NK-92 (cell line): ENCODE measurements around the gene RNASEL.
"Not testable (repeated sequence)": the region's sequence is repeated elsewhere in the genome, so short reads cannot be mapped to it uniquely, and the experiment has no call there.

Experiments
- DNase-seq: peaks from one replicate; lab custom pipeline; 2025; ENCODE audit not compliant: unreplicated experiment; lab: John Stamatoyannopoulos, UW

RNASEL gene, protein sequence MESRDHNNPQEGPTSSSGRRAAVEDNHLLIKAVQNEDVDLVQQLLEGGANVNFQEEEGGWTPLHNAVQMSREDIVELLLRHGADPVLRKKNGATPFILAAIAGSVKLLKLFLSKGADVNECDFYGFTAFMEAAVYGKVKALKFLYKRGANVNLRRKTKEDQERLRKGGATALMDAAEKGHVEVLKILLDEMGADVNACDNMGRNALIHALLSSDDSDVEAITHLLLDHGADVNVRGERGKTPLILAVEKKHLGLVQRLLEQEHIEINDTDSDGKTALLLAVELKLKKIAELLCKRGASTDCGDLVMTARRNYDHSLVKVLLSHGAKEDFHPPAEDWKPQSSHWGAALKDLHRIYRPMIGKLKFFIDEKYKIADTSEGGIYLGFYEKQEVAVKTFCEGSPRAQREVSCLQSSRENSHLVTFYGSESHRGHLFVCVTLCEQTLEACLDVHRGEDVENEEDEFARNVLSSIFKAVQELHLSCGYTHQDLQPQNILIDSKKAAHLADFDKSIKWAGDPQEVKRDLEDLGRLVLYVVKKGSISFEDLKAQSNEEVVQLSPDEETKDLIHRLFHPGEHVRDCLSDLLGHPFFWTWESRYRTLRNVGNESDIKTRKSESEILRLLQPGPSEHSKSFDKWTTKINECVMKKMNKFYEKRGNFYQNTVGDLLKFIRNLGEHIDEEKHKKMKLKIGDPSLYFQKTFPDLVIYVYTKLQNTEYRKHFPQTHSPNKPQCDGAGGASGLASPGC

DNA sequence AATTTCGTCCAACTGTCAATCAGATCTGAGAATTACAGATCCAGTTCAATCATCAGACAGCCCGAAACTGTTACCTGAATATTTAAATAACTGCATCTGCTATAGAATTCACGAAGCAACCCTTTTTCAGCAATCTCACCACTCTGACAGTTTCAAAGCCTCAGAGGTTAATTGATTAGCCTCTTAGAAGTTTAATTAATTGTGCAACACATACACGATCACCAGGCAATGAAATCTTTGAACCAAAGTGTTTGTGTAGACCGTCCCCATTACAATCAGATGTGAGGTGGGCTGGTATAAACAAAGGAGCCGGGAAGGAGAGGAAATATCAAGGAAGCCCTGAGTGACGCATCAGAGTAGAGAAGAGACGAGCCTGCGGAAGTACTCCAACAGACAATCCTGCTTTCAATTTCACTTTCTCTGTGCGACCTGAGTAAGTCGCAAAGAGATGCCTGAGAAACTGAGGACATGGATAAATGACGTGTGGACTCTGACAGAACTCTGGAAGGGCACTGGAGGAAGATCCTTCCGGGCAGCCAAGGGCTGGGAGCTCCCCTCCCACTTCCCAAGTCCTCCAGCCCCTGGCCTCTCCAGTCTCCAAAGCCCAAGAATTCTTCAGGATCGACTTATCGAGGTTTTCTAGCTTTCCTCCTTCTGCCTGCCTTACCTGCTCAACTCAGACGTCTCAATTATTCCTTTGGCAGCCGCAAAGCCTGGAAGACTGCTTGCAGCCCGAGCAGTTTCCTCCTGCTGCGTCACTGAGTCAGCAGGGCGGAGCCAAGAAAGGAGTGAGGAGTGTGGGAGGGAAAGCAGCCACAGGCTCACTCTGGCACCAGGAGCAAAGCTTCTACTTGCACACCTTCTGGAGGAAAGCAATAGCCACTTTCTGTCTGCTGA lies at the start of gene RNASEL:
Gene RNASEL (minus strand): TSS at position 757 of the 897 bp plus-strand sequence. CDS start 2,450 bp downstream, outside the sequence.
- DNase-seq, result no peak

DNA sequence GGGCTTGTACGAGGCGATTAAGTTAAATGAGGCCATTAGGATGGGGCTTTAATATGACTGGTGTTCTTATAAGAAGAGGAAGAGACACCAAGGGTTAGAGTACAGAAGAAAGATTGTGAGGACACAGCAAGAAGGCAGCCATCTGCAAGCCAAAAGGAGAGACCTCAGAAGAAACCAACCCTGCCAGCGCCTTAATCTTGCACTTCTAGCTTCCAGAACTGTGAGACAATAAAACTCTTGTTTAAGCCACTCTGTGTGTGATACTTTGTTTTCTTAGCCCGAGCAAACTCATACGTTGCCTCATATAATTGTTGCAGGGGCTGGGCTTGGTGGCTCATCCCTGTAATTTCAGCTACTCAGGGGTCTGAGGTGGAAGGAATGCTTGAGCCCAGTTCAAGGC lies 48.7 kb upstream of the RNASEL start:
- DNase-seq, result no peak

DNA sequence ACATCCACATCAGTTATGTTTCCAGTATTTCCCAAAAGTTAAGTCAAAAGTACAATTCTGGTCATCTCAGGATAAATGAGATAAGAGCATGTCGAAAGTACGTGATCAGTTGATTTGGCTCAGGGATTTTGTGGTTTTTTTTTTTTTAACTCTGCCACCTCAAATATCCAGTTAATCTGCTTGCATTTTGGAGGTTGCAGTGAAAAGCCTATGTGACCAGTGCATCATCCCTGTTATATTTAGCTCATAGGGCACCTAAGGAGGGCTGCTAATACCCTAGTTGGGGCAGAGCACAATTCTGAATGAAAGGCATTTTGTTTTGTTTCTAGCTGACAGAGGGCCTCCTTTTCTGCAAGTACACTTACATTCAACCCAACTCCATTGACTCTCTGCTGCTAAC lies 46.8 kb upstream of the RNASEL start:
- no peak for DNase-seq

DNA sequence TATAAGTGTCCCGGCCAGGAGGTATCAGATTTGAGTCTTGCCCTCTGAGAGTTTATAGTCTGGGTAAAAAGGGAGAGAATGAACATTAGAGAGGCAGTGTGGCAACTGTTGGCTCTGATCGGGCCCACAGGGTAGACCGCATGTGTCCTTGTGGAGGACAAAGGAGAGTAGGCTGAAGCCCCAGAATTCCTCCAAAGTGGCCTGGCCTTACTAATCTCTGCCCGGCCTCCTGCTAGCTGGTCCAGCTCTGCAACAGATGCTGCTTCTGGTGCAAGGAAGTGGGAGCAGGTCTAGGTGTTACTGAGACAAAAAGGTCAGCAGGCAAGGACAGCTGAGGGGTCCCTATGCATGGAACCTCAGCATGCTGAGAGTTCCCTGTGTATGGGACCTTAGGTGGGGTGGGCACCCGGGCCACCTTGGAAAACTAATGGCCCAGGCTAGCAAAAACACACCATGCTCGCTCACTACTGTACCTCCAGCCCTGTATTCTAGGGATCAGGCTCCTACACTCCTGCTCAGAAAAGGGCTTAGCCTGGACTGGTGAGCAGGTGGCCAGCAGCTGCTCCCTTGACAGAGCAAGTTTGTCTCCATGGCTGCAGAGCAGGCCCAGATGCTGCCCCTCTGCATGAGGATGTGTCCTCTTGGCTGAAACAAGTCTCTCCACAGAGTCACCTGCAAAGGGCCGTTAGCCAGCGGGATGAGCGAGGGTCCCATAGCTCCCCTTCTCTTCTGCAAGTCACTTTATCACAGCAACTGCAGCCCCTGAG lies 45.4 kb upstream of the RNASEL start:
- DNase-seq, result no peak

DNA sequence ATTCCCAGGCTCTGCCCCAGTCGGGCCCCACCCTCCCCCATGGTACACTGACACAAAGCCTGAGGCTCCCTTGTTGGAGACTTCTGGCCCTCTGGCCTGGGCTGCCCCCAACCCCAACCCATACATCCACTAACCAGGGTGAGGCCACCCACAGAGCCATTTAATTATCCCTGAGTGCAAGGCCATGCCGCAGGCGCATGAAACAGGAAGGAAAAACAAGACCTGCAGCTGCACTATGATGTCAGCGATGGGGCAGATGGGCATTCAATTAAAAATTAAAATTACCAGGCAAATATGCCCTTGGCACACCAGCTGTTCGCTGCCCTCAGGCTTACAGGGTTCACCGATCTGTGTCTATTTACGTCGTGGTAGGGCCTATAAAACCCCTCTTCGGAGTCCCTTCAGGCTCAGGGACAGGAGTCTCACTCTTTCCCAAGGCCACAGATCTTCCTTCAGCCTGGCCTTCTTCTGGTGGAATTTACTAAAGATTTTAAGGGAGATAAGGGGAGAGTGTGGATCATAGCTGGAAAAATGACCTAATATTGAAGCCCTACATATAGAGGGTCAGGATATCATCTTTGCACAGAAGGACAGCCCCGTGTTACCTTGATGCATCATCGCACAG lies 44.7 kb upstream of the RNASEL start:
- DNase-seq, result no peak

DNA sequence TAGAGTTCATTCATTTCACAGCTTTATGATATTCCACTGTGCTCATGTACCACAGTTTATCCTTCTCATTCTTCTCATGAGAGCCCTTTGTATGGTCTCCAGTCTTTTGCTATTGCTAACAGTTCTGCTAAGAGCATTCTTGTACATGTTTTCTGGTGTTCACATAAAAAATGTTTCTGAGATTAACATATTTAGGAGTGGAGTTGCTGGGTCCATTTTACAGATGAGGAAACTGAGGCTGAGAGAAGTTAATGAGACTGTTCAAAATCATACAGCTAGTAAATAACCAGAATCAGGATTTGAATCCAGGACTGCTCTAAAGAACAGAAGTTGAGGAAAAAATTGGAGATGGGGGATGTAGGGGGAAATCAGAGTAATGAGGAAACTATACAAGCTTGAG lies 44.0 kb upstream of the RNASEL start:
- DNase-seq, result no peak

DNA sequence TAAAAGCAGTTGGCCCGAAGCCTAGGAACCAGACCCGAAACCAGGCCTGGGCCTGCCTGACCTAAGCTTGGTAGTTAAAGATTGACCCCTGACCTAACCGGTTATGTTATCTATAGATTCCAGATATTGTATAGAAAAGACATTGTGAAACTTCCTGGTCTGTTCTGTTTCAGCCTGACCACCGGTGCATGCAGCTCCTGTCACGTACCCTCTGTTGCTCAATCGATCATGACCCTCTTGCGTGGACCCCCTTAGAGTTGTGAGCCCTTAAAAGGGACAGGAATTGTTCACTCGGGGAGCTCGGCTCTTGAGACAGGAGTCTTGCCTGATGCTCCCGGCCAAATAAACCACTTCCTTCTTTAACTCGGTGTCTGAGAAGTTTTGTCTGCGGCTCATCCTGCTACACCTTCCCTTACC lies 43.4 kb upstream of the RNASEL start:
- not testable (repeated sequence) for DNase-seq

DNA sequence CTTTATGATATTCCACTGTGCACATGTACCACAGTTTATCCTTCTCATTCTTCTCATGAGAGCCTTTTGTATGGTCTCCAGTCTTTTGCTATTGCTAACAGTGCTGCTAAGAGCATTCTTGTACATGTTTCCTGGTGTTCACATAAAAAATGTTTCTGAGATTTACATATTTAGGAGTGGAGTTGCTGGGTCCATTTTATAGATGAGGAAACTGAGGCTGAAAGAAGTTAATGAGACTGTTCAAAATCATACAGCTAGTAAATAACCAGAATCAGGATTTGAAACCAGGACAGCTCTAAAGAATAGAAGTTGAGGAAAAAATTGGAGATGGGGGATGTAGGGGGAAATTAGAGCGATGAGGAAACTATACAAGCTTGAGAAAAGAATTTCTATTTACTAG lies 42.9 kb upstream of the RNASEL start:
- DNase-seq, result no peak

DNA sequence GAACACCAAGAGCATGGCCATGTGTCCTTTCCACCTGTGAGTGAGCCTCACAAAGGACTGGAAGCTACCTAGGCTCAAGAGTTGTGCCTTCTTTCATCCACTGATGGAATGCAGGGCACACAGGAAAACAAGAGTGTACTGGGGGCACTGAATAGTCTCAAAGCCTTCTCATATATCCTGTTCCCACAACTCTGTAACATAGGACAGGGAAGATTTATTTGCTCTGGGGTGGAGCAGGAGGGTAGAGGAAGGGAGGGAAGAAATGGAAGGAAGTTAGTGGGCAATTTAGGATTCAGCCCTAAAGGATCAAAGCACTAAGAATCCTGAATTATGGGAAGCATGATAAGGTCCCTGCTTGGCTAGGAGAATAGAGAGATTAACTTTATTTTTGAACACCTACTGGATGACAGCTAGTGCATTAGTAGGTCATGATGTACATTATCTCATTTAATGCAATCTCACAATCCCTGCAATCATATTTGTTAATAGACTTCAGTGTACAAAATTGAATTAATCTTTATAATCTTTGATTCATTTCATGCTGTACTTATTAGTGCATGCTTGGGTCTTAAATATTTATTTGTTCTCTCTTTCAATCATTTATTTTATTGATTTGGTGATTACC lies 42.1 kb upstream of the RNASEL start:
- DNase-seq, result no peak

DNA sequence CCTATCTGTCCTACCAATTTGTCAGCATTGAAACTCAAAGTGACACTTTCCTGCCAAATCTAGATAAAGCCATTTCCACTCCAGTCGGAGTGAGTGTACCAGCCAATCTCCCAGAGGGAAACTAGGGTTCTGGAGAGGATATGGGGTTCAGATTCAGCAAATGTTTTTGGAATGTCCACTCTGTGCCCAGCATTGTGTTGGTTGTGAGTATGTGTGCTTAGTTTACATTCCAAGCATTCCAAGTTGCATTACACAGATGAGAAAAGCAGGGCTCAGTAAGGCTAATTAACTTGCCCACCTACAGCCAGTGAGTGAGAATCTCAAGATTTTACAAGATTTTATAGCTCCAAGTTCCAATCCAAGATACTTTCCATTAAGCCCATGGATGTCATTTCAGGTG lies 41.5 kb upstream of the RNASEL start:
- DNase-seq, result no peak

DNA sequence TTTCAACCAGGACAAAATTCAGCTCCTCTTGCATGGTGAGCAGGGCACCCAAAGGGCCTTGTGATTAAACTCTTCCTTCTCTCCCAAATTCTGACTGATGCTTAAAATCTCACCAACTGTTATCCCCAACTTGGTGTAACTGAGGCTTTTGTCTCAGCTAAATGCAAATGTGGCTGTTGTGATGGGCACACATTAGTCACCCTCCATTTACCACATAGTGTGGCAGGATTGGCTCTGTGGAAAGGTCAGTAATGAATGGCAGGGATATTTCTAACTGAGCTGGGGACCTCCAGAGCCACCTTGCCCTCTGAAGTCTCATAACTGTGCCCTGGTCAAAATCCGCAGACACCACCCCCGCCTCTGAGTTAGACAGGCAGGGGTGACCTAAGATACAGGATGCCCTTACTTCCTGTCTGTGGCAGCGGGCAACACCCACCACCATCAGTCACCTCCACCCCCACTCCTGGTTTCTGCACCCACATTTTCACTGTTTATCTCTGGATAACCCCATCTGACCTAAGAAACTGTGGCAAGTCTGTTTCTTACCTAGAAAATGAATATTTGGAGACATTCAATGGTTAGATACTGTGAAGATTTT lies 40.5 kb upstream of the RNASEL start:
- no peak for DNase-seq

DNA sequence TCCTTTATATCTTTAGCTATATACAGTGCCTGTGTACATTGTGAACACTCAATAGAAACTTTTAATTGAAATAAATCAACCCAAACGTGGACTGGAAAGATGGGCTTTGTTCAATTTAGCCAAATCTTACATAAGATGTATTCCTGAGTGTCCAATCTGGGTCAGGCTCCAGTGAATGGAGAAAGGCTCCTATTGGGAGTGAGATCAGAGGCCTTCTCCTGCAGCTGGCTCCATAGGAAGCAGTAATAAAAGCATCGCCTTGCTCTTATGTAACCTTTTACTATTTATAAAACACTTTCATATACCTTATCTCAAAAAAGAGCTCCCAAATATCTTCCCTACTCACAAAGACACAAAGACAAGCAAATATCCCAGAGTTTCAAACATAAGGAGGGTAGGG lies 40.0 kb upstream of the RNASEL start:
- DNase-seq, result no peak

DNA sequence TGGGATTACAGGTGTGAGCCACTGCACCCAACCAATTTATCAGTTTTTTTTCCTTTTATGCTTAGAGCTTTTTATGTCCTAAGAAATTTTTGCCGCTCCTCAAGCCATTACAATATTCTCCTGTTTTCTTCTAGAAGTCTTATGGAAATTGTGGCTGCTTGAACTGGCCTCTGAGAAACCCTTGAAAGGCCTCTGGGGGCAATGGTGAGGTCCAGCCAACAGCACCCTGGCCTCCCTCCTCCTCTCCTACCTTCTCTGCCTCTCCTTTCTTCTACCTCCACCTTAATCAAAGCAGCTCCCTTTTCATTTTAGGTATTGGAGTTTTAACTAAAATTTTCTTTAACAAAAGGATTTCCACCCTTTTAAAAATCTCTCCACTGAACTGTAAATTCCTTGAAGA lies 39.6 kb upstream of the RNASEL start:
- no peak for DNase-seq

DNA sequence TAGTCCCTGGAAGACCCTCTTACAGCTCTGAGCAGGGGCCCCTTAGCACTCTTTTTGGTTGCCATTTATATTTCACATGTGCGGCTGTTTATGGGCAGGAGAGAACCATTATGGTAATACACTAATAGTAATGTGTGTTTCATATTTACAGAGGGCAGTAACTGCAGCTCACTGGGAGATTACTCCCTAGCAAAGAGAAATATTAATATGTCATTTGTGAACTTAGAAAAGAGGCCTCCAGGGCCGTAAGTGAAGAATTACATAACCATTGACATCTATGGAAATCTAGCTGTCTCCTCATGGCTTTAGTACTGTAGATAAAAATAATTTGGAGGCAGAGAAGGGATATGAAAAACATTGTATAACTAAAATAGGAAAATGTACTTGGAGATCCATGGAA lies 38.6 kb upstream of the RNASEL start:
- no peak for DNase-seq

DNA sequence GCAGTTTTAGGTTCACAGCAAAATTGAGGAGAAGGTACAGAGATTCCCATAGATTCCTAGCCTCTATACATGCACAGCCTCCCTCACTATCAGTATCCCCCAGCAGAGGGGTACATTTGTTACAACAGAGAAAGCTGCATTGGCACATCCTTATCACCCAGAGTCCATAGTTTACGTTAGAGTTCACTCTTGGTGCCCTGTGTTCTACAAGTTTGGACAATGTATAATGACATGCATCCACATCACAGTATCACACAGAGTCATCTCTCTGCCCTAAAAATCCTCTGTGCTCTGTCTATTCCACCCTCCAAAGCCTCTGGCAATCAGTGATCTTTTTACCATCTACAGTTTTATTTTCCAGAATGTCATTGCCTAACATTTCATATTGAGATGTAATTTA lies 37.5 kb upstream of the RNASEL start:
- DNase-seq, result no peak

DNA sequence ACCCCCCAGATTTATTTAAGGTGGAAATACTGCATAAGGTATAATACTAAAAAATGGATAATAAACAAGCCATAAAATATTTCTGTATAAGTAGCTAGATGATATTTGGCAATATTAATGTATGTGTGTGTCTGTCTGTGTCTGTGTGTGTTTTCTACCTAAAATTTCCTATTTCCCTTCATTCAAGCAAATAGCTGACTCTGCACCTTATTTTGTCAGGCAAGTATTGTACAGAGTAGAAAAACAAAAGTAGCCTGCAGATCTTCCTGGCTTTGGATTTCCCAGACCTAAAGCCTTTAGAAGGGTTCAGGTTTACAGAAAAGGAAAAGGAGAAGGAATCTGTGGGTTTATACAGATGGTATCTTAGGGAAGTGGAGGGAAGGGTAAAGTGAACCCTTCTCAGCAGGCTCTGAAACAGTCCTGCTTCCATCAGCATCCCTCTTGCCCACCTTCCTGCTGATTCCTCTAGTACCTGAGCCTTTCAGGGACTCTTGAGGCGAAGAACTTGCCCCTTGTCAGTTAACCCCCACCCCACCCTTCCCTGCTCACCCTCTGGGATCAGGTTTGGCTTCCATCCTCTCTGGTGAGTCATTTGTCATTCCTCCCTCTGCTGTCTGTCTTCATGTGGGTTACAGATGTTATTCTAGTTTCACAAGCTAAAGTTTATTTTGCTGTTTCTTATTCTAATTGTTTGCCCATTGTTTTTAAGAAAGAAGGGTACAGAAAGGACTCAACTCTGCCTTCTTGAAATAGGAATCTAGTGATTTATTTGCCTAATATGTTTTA lies 36.9 kb upstream of the RNASEL start:
- DNase-seq, result no peak

DNA sequence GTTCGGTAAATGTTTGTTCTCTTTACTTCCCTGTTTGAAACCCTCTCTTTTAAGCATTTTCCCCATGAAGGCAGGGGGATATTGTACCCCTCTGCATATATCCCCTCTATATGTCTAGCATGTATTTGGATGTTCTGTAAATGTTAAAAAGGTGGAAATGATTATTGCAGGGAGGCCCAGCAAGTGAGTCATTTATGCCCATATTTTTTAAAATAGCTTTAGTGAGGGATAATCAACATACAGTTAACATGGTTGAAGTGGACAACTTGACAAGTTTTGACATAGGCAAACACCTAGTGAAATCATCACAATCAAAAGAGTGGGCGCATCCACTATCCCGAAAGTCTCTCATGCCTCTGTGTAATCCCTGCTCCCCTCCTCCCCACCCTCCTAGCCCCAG lies 36.0 kb upstream of the RNASEL start:
- DNase-seq, result no peak

DNA sequence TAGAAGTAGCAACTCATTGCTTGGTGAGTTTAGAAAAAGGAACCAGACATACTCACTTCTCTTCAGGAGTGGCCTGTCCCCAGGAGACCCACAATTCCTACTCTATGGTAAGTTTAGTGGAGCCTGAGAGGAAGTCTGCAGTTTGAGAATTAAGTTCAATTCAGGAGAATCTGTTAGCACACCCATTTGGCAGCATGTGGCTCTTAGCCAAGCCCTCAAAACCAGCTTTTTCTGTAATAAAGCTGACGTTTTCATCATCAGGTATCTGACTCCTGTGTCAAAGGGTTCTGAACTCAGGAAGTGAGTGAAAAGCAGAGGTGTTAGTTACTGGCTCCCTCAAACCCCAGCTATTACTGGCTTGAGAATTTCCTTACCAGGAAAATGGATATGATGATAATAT lies 35.5 kb upstream of the RNASEL start:
- DNase-seq, result no peak
